GM23338 (cell line): ENCODE data around the gene PDE7B. TPM values are rescaled to one million over a fixed set of nuclear protein-coding genes. Genes with fewer than 3 reads are reported as not detected.

ENCODE experiments used
- ATAC-seq: fragments of 200-7000 bp; cut with Tn5 transposase; 3 replicates; pipeline ENCODE4 v1.9.1; 2020
- DNase-seq: peaks from one replicate; pipeline ENCODE4 v3.0.0-alpha.2; 2015; ENCODE audit warnings: low spot score
- H2AFZ ChIP-seq: fragments of 200-600 bp; sonication (generic); 2 replicates; pipeline ENCODE4 v1.8.0; 2016; ENCODE audit warnings: antibody characterized with exemption, mild to moderate bottlenecking, moderate library complexity
- H3F3A ChIP-seq: fragments of 200-600 bp; sonication (generic); replicated peaks from 2 replicates; pipeline ENCODE4 v1.8.0; 2017; ENCODE audit warnings: antibody characterized with exemption, mixed run types, low read depth
- H3K27ac ChIP-seq: fragments of 200-600 bp; sonication (generic); 2 replicates; pipeline ENCODE4 v1.6.1; 2016; ENCODE audit warnings: low read depth
- H3K27me3 ChIP-seq: fragments of 200-600 bp; sonication (generic); 2 replicates; pipeline ENCODE4 v1.8.0; 2016; ENCODE audit warnings: mild to moderate bottlenecking, mixed run types, moderate library complexity; ENCODE audit not compliant: insufficient read depth
- H3K36me3 ChIP-seq: fragments of 200-600 bp; sonication (generic); 2 replicates; pipeline ENCODE4 v1.8.0; 2016; ENCODE audit warnings: mild to moderate bottlenecking; ENCODE audit not compliant: insufficient read depth
- H3K4me1 ChIP-seq: fragments of 200-600 bp; sonication (generic); 2 replicates; pipeline ENCODE4 v1.8.0; 2016; ENCODE audit warnings: mild to moderate bottlenecking, moderate library complexity; ENCODE audit not compliant: insufficient read depth
- H3K4me2 ChIP-seq: fragments of 200-600 bp; sonication (generic); 2 replicates; pipeline ENCODE4 v1.7.1; 2017; ENCODE audit warnings: mixed run types
- H3K4me3 ChIP-seq: fragments of 200-600 bp; sonication (generic); 2 replicates; pipeline ENCODE4 v1.6.1; 2016; ENCODE audit warnings: mixed run types
- H3K79me2 ChIP-seq: fragments of 200-600 bp; sonication (generic); replicated peaks from 2 replicates; pipeline ENCODE4 v1.8.0; 2017; ENCODE audit warnings: mild to moderate bottlenecking; ENCODE audit not compliant: insufficient read depth
- H3K9me2 ChIP-seq: fragments of 200-600 bp; sonication (generic); 2 replicates; pipeline ENCODE4 v1.8.0; 2017; ENCODE audit not compliant: insufficient read depth
- H4K20me1 ChIP-seq: fragments of 200-600 bp; sonication (generic); replicated peaks from 2 replicates; pipeline ENCODE4 v1.8.0; 2017; ENCODE audit warnings: mild to moderate bottlenecking; ENCODE audit not compliant: insufficient read depth
- H3K27ac Mint-ChIP-seq: 2 replicates; pipeline ENCODE4 v1.8.0; 2020; ENCODE audit warnings: inconsistent platforms, mild to moderate bottlenecking, moderate library complexity, mixed read lengths
- H3K27me3 Mint-ChIP-seq: 3 replicates; pipeline ENCODE4 v1.8.0; 2022; ENCODE audit warnings: low read depth, mild to moderate bottlenecking, moderate library complexity, mixed read lengths, inconsistent platforms; ENCODE audit not compliant: insufficient read depth, poor library complexity
- H3K36me3 Mint-ChIP-seq: 3 replicates; pipeline ENCODE4 v1.8.0; 2021; ENCODE audit warnings: low read depth, mild to moderate bottlenecking, inconsistent platforms, moderate library complexity, mixed read lengths
- H3K4me1 Mint-ChIP-seq: 3 replicates; pipeline ENCODE4 v1.8.0; 2020; ENCODE audit warnings: mild to moderate bottlenecking, inconsistent platforms, mixed read lengths
- H3K4me3 Mint-ChIP-seq: 3 replicates; pipeline ENCODE4 v1.8.0; 2021; ENCODE audit warnings: moderate library complexity, mild to moderate bottlenecking, inconsistent platforms, mixed read lengths
- H3K9me3 Mint-ChIP-seq: 3 replicates; pipeline ENCODE4 v1.8.0; 2020; ENCODE audit warnings: moderate library complexity, mild to moderate bottlenecking, inconsistent platforms, mixed read lengths
- CREB1 ChIP-seq: fragments of 250-450 bp; sonication (Bioruptor Pico); IDR thresholded peaks from 2 replicates; pipeline ENCODE4 v1.5.0; 2020; ENCODE audit warnings: low read depth, mild to moderate bottlenecking, moderate library complexity
- CTCF ChIP-seq, 2 experiments: fragments of 200-600 bp in 1 of 2; sonication (generic) in 1 of 2; conservative IDR thresholded peaks; 2 replicates each; pipeline versions ENCODE4 v1.5.1 to v1.6.1; 2016 to 2017; ENCODE audit warnings: antibody characterized with exemption in 2 of 2, low read depth in 2 of 2, mild to moderate bottlenecking in 2 of 2, moderate library complexity in 1 of 2
- ETS1 ChIP-seq: IDR thresholded peaks from 2 replicates; pipeline ENCODE4 v1.6.1; 2016; ENCODE audit warnings: antibody characterized with exemption
- EZH2 ChIP-seq: fragments of 200-600 bp; sonication (generic); IDR thresholded peaks from one replicate; pipeline ENCODE4 v1.8.0; 2017; ENCODE audit warnings: antibody characterized with exemption, mild to moderate bottlenecking, low read depth; ENCODE audit not compliant: unreplicated experiment
- EZH2phosphoT487 ChIP-seq: fragments of 200-600 bp; sonication (generic); IDR thresholded peaks from one replicate; pipeline ENCODE4 v1.8.1; 2018; ENCODE audit warnings: antibody characterized with exemption; ENCODE audit not compliant: unreplicated experiment
- JUNB ChIP-seq: IDR thresholded peaks from one replicate; pipeline ENCODE4 v1.6.1; 2016; ENCODE audit warnings: antibody characterized with exemption; ENCODE audit not compliant: unreplicated experiment
- NANOG ChIP-seq: IDR thresholded peaks from 2 replicates; pipeline ENCODE4 v1.6.1; 2016; ENCODE audit warnings: antibody characterized with exemption, borderline replicate concordance
- POLR2AphosphoS5 ChIP-seq: IDR thresholded peaks from 2 replicates; pipeline ENCODE4 v1.6.1; 2016; ENCODE audit warnings: antibody characterized with exemption, low read depth
- REST ChIP-seq: IDR thresholded peaks from one replicate; pipeline ENCODE4 v1.6.1; 2018; ENCODE audit warnings: antibody characterized with exemption; ENCODE audit not compliant: unreplicated experiment
- STAT1 ChIP-seq: IDR thresholded peaks from one replicate; pipeline ENCODE4 v1.6.1; 2016; ENCODE audit warnings: antibody characterized with exemption; ENCODE audit not compliant: unreplicated experiment
- ZNF114 ChIP-seq: fragments of 250-450 bp; sonication (Bioruptor Pico); IDR thresholded peaks from 2 replicates; pipeline ENCODE4 v1.5.0; 2020; ENCODE audit warnings: mild to moderate bottlenecking, moderate library complexity
- ZNF331 ChIP-seq: fragments of 250-450 bp; sonication (Bioruptor Pico); IDR thresholded peaks from 2 replicates; pipeline ENCODE4 v1.5.0; 2020; ENCODE audit warnings: low read depth, mild to moderate bottlenecking, moderate library complexity
- ZNF462 ChIP-seq: fragments of 250-450 bp; sonication (Bioruptor Pico); IDR thresholded peaks from 2 replicates; pipeline ENCODE4 v1.5.0; 2020; ENCODE audit warnings: mild to moderate bottlenecking, moderate library complexity
- long read RNA-seq: library from polyadenylated mRNA; unstranded; transcript quantifications from one replicate; pipeline ENCODE4 v2.0.0, GENCODE V29; 2020; ENCODE audit not compliant: unreplicated experiment
- polyA plus RNA-seq: library from polyadenylated mRNA; unstranded; fragments of >200 nt; fragmentation: Nextera tagmentation; extraction: Ambion mirVana; gene quantifications from 2 replicates; pipeline ENCODE4 v1.2.1, GENCODE V29; 2016
- total RNA-seq: library from RNA; depleted of rRNA; stranded (reverse); fragments of >200 nt; shearing (Covaris generic); gene quantifications from 2 replicates; pipeline ENCODE4 v1.2.3, GENCODE V29; 2014; rRNA removed

Gene PDE7B
- 0.07 TPM in 1 of 2 replicates, not detected in the other for total RNA-seq
- not detected in 2 replicates for polyA plus RNA-seq
- long read RNA-seq, result 0 reads

GRCh38 chr6:135851442-135852271 lies at the start of gene PDE7B:
TSS of gene PDE7B (plus strand) at chr6:135851701.
- Histone ChIP-seq H2AFZ (no peak within 1 kb of the TSS), H3K4me1 (0 out of 2 replicates have a peak, but pooled peaks cover 5% of the 10 kb centered on the region), H3K27ac (no peak within 1 kb of the TSS), H3K9me2 (no peaks in the 10 kb centered on the region; the same call in none of the 2 replicates), H3F3A (no peaks in the 10 kb centered on the region), H3K4me3 (no peak within 1 kb of the TSS), H3K36me3 (no peaks in the 10 kb centered on the region), H3K4me2 (0 out of 2 replicates have a peak within 1 kb of the TSS, but pooled peaks have one; percentile 1), H3K79me2 (no peaks in the 10 kb centered on the region), H4K20me1 (no peaks in the 10 kb centered on the region), H3K27me3 (no peaks in the 10 kb centered on the region)
- Mint-ChIP-seq H3K27ac (peak within 1 kb of the TSS; percentile 12; the same call in 1 of the 2 replicates), H3K4me3 (no peak within 1 kb of the TSS), H3K9me3 (no peaks in the 10 kb centered on the region), H3K27me3 (peaks cover 2% of the 10 kb centered on the region), H3K4me1 (peaks cover 18% of the 10 kb centered on the region), H3K36me3 (no peaks in the 10 kb centered on the region)
- peak; percentile 99 for ATAC-seq
- DNase-seq, result peak; percentile 56
- no peak for TF ChIP-seq ZNF114 (CRISPR knock-in tag)
- TF ChIP-seq CREB1 (CRISPR knock-in tag), result no peak
- TF ChIP-seq JUNB, result no peak
- no peak for TF ChIP-seq POLR2AphosphoS5
- no peak for TF ChIP-seq NANOG
- TF ChIP-seq ZNF331 (CRISPR knock-in tag), result no peak
- no peak for TF ChIP-seq REST
- TF ChIP-seq ETS1, result no peak
- TF ChIP-seq EZH2phosphoT487, result no peak
- no peak for TF ChIP-seq EZH2
- TF ChIP-seq CTCF (conservative IDR thresholded peaks at IDR 0.05; ENCODE audit: low read depth in 2 of 2), result no peak
- TF ChIP-seq ZNF462, result no peak
- TF ChIP-seq STAT1, result no peak
